Midbrain (tissue), 1 donor: ENCODE data around the gene INSL3.
A peak's percentile ranks its signal among the peaks of the same experiment; 100 is the strongest.

Experiments
- DNase-seq: peaks from one replicate; lab custom pipeline; 2025; lab: John Stamatoyannopoulos, UW

INSL3 gene

DNA sequence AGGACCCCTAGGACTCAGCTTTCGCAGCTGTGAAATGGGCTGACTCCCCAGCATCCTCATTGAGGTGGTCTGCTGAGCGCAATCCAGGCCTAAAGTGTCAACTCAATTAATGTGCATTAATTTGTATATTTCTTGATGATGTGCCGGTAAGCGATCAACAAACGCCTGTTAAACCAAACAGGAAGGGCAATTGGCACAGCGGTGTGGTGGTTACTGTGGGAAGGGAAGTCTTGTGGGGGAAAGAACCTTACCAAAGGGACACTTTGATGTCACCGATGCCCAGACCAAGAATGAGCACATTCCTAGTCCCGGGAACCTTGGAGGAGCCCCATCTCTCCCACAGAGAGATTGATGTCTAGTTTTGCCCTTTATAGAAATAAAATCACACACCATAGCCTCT, 24.8 kb upstream of the INSL3 start:
- DNase-seq = no peak

DNA sequence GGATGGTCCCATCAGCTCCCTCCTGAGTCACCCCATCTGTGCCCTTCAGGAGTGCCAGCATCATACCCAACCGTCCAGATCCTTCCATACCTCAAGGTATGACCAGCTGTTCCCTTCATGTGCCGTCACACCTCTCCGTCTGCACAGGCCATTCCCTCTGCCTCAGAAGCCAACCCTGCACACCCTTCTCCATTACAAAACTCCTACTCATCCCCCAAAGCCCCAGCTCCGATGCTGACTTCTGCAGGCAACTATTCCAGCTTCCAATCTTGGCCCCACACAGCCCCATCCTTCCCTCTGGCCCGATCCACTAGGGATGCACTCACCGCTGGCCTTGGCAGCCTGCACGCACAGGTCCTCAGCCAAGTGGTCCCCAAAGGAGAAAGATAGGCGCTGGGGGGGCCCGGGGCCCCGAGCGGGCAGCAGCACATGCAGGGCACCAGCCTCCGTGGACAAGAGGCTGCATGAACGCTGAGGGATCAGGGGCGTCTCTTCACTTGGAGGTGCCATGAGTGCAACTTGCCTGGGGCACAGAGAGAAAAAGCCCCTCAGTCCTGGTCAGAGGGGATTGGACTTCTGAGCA, 22.7 kb upstream of the INSL3 start:
- no peak for DNase-seq

DNA sequence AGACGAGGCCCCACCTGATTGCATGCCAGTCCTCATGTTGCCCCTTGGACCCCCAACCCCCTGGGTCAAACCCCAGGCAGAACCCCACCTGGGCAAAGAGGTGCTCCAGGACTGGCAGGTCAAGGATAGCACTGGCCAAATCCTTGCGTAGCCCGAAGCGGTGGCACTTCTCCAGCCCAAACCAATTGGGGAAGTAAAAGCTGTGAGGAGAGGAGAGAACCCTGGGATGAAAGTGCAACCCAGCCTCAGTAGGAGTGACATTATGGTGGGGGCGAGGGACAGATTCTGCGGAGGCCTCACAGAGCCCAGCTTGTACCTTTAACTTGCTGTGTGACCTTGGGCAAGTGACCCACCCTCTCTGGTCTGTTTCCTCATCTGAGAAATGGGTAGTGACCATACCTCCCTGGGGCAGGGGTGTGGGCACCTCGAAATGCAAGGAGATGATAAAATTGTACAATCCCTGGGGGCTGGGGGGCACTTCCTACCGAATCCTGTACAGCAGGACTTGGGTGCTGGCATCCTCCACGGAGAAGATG, 22.0 kb upstream of the INSL3 start:
- DNase-seq = no peak

DNA sequence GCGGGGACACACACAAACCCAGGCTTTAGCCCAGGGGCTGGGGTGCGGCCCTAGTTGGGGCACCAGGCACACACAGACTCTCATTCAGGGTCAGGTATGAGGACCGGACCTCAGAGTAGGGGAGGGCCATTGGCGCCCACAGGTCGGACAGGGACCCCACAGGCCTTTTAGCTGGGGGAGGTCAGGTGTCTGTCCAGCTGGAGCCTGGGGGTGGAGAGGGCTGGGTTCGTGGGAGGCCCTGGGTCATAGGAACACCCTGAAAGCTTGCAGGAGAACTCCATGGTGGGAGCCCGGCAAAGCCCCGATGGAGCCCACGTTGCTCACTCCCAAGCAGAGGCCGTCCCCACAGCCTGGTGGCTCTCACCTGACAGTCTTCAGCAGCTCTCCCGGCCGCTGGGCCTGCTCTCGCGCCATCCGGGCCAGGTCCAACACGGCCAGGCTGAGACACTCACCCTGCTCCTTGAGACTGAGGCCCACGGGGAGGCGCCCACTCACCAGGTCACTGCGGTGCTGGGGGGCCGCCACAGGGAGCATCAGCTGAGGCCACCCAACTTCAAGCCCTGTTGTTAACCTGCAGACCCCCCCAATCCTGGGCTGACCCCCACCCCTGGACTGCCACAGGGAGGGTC, 21.5 kb upstream of the INSL3 start:
- no peak for DNase-seq

DNA sequence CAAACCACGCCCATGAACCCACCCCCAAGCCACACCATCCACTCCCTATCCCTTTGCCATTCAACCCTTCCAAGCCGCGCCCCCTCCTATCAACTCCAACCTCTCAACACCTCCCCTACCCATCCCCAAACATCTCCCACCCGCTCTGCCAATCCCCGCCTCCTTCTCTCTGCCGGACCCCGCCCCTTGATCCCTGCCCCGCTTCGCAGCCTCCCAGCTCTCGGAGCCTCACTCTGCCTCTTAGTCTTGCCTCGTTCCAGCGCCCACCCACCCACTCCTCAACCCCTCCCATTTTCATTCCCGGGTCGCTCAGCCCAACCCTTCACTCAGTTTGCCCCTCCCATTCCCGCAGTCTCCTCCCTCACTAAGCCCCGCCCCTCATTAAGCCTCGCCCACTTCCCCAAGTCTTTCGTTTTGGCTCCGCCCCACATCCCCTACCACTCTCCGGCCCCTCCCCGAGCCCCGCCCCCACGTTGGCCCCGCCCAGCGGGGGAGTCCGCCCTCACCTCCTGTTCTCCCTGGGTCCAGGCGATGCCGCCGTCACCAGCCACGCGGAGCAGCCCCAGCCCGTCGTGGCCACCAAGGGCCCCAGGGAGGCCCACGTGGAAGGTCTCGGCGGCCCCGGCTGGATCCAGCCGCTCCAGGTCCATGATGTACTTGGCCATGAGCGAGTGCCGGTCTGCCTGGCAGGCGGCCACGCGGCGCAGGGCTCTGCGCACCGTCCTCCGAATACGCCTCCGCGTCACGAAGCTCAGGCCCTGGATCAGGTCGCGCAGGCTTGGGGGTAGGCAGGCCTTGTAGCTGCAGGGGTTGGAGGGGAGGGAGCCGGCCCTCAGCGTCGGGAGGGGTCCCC, 20.7 kb upstream of the INSL3 start:
- peak; percentile 21 for DNase-seq

DNA sequence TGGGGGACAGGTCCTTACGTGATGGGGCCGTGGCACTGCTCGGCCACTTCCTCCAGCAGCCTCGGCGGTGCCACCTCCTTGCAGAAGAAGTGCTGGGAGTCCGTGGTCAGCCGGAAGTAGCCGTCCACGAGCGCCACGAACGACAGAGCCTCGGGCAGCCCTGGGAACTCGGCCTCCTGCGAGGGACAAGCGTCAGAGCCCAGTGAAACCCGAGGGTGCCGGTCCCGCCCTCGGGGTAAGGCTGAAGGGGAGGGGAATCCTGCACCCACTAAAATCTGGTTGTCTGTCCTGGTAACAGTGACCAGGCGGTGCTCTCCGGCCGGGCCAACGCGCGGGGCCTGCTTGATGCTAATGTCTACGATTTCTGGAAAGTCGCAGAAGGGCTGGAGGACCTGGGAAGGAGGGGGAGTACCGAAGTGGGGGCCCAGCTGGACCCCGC, 20.1 kb upstream of the INSL3 start:
- no peak for DNase-seq

DNA sequence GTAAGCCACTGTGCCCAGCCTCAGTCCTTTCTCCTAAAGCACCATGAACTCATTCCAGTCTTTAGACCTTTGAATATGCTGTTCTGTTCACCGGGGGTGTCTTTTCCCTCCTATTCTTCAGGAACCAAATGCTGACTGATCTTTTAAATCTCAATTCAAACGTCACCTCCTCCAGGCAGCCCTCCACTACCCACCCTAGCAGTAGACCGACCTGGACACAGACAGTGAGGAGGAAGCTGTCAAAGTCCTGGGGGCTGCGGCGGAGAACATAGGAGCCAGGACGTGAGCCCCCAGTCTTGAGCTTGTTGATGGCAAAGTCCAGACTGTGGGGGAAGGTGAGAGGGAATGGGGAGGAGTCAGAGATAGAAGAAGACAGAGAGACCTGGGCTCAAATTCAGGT, 18.7 kb upstream of the INSL3 start:
- DNase-seq = no peak

DNA sequence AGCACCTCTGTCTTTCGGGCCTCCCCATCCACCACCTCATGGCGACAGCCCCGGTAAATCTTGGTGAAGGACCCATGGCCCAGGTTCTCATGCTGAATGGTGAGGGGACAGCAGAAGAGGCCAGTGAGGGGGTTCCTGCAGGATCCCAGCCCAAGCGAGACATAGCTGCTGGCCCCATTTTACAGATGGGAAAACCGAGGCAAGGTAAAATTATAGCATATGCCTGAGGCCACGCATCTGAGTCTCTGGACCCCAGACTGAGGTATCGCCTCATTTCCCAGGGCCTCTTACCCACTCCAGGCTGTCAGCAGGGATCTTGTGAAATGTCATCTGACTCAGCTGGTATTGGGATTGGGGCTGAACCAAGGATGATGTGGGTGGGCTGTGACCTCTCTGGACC, 16.7 kb upstream of the INSL3 start:
- DNase-seq = no peak

DNA sequence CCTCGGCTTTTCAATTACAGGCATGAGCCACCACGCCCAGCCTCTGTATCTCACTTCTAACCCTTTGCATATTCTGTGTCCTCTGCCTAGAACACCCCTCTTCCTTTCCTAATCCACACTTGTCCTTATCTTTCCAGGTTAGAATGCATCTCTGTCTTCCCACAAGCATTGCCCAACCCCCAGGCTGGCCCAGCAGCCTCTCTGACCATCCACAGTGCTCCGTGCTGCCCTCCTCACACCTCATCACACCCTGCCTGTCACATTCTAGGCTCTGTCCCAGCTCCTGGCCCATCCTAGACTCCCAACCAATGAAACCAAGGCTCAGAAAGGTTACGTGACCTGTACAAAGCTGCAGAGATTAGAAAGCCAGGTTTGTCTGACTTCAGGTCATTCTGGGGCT, 15.2 kb upstream of the INSL3 start:
- DNase-seq = no peak

DNA sequence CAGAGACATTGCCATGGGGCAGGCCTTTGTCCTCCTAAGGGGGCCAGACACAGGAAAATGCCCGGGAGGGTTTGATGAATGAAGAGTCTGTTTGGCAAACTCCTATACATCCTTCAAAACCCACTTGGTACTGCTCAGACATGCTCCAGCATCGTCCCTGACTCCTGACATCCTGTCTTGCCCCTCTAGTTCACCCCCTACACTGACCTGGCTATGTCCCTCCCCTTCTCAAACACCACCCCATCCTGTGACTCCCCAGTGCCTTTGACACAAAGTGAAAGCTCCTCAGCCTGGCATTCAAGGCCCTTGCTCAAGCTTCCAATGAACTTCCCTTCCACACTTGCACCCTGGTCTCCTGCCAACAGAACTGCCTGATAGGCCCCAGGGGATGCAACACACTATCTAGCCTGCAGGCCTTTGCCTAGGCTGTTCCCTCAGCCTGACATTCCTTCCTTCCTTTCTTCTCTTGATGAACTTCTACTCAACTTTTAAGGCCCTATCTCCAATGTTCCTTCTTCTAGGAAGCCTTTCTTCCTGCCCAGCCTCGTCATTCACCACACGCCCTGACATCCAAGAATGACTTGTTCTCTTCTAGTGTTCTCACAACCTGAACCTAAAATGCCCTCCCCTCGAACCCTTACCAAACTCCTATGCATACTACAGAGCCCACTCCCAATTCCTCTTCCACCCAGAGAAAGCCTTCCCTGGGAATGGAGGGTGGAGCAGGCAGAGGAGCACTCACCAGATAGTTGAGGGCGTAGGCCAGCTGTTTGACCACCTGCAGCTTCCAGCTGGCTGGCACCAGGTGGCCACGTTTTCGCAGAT, 14.1 kb upstream of the INSL3 start:
- DNase-seq = no peak

DNA sequence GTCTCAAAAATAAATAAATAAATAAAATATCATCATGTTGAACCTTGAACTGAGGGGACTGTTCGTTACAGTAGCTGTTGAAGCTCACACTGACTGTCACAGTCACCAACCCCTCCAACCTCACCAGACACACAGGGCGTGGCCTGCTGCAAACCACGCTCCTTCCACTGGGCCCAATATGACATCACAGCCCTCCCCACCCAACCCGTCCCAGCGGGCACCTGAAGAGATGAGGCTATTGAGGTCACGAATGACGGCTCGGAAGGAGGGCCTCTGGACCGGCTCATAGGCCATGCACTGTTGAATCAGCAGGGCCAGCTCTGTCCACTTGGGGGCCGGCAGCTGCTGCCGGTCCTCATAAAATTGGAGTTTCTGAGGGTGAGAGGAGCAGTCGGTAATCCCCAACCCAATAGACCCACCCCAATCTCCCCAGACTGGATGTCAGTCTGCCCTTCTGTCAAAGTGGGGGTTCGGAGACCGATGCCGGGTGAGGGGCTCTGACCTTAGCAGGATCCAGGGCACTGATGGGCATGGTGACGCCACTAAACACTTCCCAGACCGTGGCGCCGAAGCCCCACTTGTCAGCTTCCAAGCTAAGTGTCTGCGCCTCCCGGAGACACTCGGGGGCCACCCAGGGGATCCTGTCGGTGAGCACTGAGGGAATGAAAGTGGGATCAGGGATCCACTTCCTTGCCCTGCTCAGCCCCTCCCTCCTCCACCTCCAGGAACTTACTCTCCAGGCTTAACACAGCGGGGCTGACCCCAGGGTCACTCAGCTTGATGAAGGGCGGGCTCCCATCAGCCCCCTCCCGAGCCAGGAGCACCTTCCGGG, 13.2 kb upstream of the INSL3 start:
- no peak for DNase-seq

DNA sequence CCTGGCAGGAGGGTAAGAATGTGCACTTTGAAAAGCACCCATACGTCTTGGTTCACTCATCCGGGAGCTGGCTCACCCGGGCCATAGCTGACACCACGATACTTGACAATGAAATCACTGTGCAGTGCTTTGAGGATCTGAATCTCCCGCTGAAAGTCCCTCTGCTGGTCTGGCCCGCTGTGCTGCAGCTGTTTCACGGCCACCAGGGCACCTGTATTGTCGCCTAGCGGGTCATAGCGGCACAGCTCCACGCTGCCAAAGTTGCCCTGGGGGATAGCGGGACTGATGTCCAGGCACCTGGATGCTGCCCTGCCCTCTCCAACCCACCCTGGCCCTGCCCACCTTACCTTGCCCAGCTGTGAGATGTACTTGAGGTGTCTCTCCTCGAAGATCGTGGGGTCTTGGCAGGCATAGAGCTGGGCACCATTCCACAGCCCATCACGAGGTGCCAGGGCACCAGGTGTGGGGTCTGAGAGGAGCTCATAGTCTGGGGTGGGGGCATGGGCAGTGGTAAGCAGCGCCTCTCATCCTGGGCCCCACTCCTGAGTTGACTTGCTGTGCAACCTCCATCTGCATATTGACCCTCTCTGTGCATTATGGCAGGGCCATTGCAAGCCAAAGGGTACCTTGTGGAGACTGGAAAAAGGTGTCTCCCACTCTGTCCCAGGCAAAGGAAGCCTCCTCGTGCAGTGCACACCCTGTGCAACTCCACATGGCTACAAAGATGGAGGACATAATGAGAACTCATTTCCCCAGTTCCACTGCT, 11.3 kb upstream of the INSL3 start:
- no peak for DNase-seq

DNA sequence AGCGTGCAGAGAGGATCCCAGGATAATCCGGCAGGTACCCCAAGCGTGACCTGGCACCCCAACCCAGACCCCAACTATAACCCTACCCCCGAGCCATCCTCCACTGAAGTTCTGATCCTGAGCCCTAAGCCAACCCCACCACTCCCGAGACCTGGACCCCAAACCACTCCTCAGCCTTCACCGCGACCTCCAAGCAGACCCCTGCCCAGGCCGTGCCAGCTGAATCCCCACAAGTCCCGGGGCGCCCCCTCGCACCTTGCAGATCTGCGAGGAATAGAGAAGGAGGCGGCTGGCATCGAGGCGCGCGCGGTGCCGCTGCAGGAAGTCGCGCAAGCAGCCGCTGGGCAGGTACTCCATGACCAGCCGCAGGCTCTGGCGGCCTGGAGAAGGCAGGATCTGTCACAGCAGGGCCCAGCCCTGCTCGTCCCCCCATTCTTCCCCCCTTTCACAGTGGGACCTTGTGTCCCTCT, 10.1 kb upstream of the INSL3 start:
- DNase-seq = no peak

DNA sequence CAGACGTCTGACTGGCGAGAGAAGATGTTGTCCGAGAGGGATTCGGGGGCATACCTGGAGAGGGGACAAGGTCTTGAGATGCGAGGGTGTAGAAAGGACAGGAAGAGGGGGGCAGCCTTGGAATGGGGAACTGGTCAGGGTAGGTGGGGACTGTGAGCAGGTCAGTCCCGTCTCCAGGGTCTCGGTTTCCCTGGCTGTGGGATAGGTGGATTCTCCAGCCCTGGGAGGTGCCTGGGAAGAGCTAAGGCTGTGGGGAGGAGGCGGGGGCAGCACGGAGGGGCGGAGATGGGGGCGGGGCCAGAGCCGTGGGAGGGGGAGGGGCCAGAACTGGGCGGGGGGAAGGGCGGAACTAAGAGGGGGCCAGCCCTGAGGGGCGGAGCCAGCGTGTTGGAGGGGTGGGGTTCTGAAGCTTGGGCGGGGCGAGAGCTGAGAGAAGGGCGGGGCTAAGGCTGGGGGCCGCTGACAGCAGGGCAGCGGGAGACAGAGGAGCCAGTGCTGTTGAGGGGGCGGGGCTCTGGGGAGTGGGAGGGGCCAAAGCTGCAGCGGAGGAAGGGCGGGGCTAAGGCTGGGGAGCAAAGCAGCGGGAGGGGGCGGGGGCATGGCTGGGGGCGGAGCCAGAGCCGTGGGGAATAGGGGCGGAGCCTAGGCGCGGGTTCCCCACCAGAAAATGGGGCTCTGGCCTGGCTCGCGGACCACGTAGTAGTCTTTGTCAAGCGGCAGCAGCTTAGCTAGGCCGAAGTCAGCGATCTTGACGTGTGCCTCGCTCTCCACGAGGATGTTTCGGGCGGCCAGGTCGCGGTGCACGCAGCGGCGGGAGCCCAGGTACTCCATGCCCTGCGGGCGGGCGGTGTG, 9.5 kb upstream of the INSL3 start:
- peak; percentile 34 for DNase-seq

DNA sequence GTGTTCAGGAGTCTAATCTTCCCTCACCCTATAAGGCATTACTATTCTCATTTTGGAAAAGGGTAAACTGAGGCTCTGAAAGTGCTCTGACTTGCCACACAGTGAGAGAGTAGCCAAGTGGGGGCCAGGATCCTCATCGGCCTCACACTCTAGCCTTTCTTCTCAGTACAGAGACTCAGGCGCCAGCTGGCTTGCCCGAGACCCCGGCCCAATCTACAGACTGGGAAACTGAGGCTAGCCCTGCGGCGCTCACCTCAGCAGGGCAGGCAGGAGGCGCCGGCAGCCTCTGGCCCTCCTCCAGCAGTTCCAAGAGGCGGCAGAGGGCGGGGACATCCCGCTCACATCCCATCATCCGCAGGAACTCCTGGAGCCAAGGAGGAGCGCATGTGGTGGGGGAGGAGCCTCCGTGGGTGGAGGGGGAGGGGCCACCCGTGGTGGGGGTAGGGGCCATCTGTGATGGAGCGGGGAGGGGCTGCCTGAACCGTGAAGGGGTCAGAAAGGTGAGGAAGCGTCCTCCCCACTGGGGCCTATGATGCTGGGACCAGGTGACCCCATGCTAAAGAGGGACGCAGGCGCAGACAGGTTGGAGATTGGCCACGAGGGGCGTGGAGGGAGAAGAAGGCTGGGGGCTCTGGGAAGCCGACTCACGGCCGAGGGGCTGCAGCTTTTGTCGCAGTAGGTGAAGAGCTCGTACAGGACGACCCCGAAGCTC, 8.7 kb upstream of the INSL3 start:
- no peak for DNase-seq

DNA sequence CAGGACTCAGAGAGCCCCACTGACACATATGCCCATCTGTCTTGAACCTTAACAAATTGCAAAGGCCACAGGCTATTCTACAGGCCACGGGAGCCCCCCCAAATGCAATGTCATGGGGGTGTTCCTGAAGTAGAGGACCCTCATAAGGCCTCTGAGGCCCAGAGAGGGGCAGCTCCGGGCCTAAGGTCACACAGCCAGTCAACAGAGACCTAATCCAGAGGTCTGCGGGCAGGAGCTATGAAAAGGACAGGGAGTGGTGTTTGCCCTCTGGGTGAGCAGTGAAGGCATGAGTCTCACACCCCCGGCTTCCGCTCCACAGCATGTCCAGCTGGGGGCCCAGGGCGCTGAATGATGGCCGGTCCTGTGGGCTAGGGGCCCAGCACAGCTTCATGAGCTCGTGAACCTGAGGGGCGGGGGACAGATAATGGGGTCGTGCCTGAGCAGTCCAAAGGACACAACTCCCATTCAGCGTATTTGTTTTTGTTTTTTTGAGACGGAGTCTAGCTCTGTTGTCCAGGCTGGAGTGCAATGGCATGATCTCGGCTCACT, 5.3 kb upstream of the INSL3 start:
- no peak for DNase-seq

DNA sequence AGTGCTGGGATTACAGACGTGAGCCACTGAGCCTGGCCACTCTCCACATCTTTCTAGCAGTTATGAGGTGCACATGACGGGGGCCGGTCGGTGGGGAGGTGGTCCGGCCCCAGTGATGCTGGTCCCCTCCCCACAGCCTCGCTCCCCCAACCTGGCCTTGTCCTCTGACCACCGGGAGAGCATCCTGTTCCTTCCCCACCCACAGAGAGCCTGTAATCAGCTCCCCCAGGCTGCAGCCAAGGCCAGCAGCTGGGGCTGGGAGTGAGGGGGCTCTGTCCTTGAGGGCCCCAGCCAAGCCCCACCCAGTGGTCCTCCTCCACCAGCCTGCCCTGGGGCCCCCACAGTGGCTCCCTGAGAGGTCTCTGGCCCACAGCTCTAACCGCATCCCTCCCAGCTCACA, 3.0 kb upstream of the INSL3 start:
- no peak for DNase-seq

DNA sequence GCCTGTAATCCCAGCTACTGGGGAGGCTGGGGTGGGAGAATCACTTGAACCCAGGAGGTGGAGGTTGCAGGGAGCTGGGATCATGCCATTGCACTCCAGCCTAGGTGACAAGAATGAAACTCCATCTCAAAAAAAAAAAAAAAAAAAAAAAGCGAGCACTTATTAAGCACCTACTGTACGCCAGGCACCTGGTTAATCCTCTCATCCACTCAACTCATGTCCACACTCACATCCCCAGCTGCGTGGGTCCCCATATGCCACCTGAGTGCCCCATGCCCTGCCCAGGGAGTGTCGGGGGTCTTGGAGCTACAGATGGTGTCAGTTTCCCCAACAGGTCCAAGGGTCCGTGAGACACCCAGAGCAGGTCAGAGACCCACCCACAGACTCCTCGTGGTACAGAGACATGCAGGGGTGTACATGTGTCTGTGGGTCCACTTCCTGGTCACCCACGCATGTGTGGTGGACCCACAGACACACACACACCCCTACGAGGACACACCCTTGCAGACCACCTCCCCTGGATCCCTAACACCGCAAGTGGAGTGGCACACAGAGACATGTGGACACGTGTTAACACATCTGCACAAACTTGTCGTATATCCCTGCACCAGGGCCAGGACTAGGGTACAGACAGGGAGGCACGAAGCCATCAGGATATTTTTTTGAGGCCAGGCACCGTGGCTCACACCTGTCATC, 3.5 kb downstream of the INSL3 start:
- DNase-seq = no peak
